Suprapubic skin (tissue), 4 donors: ENCODE results near the gene OR7D2.

Source experiments
- CTCF ChIP-seq, 2 donors: fragments of 200-600 bp in 1 of 2; fragments of 450-650 bp in 1 of 2; sonication (generic) in 1 of 2; IDR thresholded peaks; one replicate each; pipeline ENCODE4 v1.5.1; 2016 to 2019; ENCODE audit warnings: antibody characterized with exemption in 2 of 2, mild to moderate bottlenecking in 1 of 2, moderate library complexity in 1 of 2
- POLR2A ChIP-seq, 2 donors: fragments of 450-650 bp; IDR thresholded peaks; one replicate each; pipeline ENCODE4 v1.6.1; 2017; ENCODE audit warnings: antibody characterized with exemption in 2 of 2, mild to moderate bottlenecking in 2 of 2, moderate library complexity in 2 of 2
- POLR2AphosphoS5 ChIP-seq, 3 donors: sonication (generic); formaldehyde crosslinking; IDR thresholded peaks; one replicate each; pipeline ENCODE4 v1.6.1; 2017; ENCODE audit warnings: antibody characterized with exemption in 3 of 3

GRCh38 chr19:9130965-9131364 is 47.8 kb upstream of the OR7D2 start:
- TF ChIP-seq CTCF (IDR thresholded peaks at IDR 0.05), result no peak
- TF ChIP-seq POLR2A (IDR thresholded peaks at IDR 0.05), result no peak
- no peak for TF ChIP-seq POLR2AphosphoS5 (IDR thresholded peaks at IDR 0.05)
